Gastroesophageal sphincter (tissue), 3 donors: Measurements from ENCODE around the gene CFAP53.

Source experiments
- EP300 ChIP-seq: sonication (generic); formaldehyde crosslinking; IDR thresholded peaks from one replicate; pipeline ENCODE4 v1.6.1; 2017; ENCODE audit warnings: antibody characterized with exemption, mild to moderate bottlenecking
- POLR2A ChIP-seq, 2 donors: fragments of 450-650 bp; IDR thresholded peaks; one replicate each; pipeline ENCODE4 v1.6.1; 2017; ENCODE audit warnings: antibody characterized with exemption in 2 of 2, mild to moderate bottlenecking in 2 of 2, moderate library complexity in 1 of 2
- TF ChIP-seq, protein P1 (sequence below), 4 experiments: fragments of 200-600 bp in 2 of 4; fragments of 450-650 bp in 2 of 4; sonication (generic) in 1 of 4; IDR thresholded peaks; one replicate each; pipeline ENCODE4 v1.5.1; 2017 to 2019; ENCODE audit warnings: antibody characterized with exemption in 4 of 4, mild to moderate bottlenecking in 2 of 4, moderate library complexity in 2 of 4

DNA sequence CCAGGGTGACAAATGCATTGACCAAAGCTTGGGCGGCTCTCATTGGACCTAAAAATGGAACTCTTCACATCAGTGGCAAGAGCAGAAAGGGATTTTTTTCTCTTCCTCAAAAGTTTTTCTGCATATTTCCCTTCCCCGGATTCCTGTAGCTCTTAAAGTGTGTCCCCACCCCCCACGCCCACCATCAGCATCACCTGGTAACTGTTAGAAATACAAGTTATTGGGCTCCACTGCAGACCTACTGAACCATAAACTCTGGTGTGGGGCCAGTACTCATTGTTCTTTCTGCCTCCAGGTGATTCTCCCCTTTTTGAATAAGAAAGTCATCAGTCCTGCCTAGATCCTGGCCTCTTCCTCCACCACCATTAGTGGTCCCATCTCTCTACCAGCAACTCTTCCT, 70.0 kb downstream of the CFAP53 start:
- TF ChIP-seq, protein P1, sequence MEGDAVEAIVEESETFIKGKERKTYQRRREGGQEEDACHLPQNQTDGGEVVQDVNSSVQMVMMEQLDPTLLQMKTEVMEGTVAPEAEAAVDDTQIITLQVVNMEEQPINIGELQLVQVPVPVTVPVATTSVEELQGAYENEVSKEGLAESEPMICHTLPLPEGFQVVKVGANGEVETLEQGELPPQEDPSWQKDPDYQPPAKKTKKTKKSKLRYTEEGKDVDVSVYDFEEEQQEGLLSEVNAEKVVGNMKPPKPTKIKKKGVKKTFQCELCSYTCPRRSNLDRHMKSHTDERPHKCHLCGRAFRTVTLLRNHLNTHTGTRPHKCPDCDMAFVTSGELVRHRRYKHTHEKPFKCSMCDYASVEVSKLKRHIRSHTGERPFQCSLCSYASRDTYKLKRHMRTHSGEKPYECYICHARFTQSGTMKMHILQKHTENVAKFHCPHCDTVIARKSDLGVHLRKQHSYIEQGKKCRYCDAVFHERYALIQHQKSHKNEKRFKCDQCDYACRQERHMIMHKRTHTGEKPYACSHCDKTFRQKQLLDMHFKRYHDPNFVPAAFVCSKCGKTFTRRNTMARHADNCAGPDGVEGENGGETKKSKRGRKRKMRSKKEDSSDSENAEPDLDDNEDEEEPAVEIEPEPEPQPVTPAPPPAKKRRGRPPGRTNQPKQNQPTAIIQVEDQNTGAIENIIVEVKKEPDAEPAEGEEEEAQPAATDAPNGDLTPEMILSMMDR (IDR thresholded peaks at IDR 0.05), result no peak
- TF ChIP-seq EP300 (no peak), POLR2A (IDR thresholded peaks at IDR 0.05) (no peak)
